CD4-positive, CD25-positive, alpha-beta regulatory T cell (primary cell): ENCODE results near the gene SORCS2. TPM values are rescaled to one million over a fixed set of nuclear protein-coding genes. Genes with fewer than 3 reads are reported as not detected.

ENCODE experiments used
- ATAC-seq, 2 donors: fragments of 150-1000 bp; cut with Tn5 transposase; one replicate each; pipeline ENCODE4 v1.10.0; 2021; ENCODE audit warnings: low read depth in 2 of 2, moderate number of reproducible peaks in 2 of 2, moderate library complexity in 1 of 2
- DNase-seq, 3 donors: peaks; one replicate each; pipeline versions ENCODE4 v3.0.0 to v3.0.0-alpha.2; 2012 to 2022; ENCODE audit warnings: mixed read lengths in 1 of 3
- H3K27ac ChIP-seq: one replicate; pipeline ENCODE4 v1.7.0; 2013; ENCODE audit warnings: mild to moderate bottlenecking, low read length; ENCODE audit not compliant: insufficient read depth, poor library complexity, severe bottlenecking
- H3K27me3 ChIP-seq: one replicate; pipeline ENCODE4 v1.7.0; 2013; ENCODE audit warnings: low read length; ENCODE audit not compliant: control insufficient read depth, insufficient read depth
- H3K36me3 ChIP-seq: one replicate; pipeline ENCODE4 v1.7.0; 2013; ENCODE audit warnings: mild to moderate bottlenecking, low read length, moderate library complexity; ENCODE audit not compliant: control insufficient read depth, insufficient read depth
- H3K4me1 ChIP-seq: 2 replicates; pipeline ENCODE4 v1.7.0; 2013; ENCODE audit warnings: mild to moderate bottlenecking, low read length; ENCODE audit not compliant: insufficient read depth, control insufficient read depth, poor library complexity, severe bottlenecking
- H3K4me3 ChIP-seq: one replicate; pipeline ENCODE4 v1.7.0; 2013; ENCODE audit warnings: low read depth, mild to moderate bottlenecking, low read length, moderate library complexity
- H3K9me3 ChIP-seq, 2 experiments: 1 replicate in 1 of 2; 2 replicates in 1 of 2; pipeline ENCODE4 v1.7.0; 2013; ENCODE audit warnings: low read length in 2 of 2, mild to moderate bottlenecking in 1 of 2, moderate library complexity in 1 of 2; ENCODE audit not compliant: control insufficient read depth in 2 of 2
- H3K27ac Mint-ChIP-seq, 3 donors: one replicate each; pipeline ENCODE4 v1.8.0; 2020 to 2022; ENCODE audit warnings: mild to moderate bottlenecking in 3 of 3, mixed read lengths in 3 of 3, moderate library complexity in 2 of 3
- H3K27me3 Mint-ChIP-seq: one replicate; pipeline ENCODE4 v1.8.0; 2022; ENCODE audit warnings: mild to moderate bottlenecking, mixed read lengths
- H3K36me3 Mint-ChIP-seq: one replicate; pipeline ENCODE4 v1.8.0; 2020; ENCODE audit warnings: mixed read lengths
- H3K4me1 Mint-ChIP-seq, 4 donors: one replicate each; pipeline ENCODE4 v1.8.0; 2020 to 2022; ENCODE audit warnings: mixed read lengths in 4 of 4, mild to moderate bottlenecking in 1 of 4
- H3K4me3 Mint-ChIP-seq, 4 donors: one replicate each; pipeline ENCODE4 v1.8.0; 2020 to 2022; ENCODE audit warnings: mild to moderate bottlenecking in 4 of 4, mixed read lengths in 4 of 4, moderate library complexity in 3 of 4
- H3K9me3 Mint-ChIP-seq, 7 donors: one replicate each; pipeline ENCODE4 v1.8.0; 2020 to 2022; ENCODE audit warnings: mixed read lengths in 7 of 7, mild to moderate bottlenecking in 3 of 7, moderate library complexity in 2 of 7
- polyA plus RNA-seq, 4 donors: library from polyadenylated mRNA; unstranded; fragments of 300-500 nt; fragmentation: Illumina TruSeq; gene quantifications; one replicate each; pipeline ENCODE4 v1.2.3, GENCODE V29; 2021
- total RNA-seq: library from RNA; stranded (reverse); gene quantifications from one replicate; pipeline ENCODE4 v1.2.3, GENCODE V29; 2022

The SORCS2 gene
- total and polyA plus RNA-seq, 5 donors from 2014 or later, result not detected

- no peak for ATAC-seq
- no peaks in the 10 kb centered on the region for H3K4me1 Mint-ChIP-seq
- peaks cover 0 to 28% (median 6%) of the 10 kb centered on the region in 7 donors for H3K9me3 Mint-ChIP-seq
- no peaks in the 10 kb centered on the region for H3K4me1 ChIP-seq
- no peaks in the 10 kb centered on the region for H3K27me3 ChIP-seq
- H3K9me3 ChIP-seq, result peaks cover 2 to 4% of the 10 kb centered on the region in 2 experiments
- H3K27ac ChIP-seq, result no peak overlapping the region
- H3K27me3 Mint-ChIP-seq, result peaks cover 11% of the 10 kb centered on the region
- no peak overlapping the region for H3K27ac Mint-ChIP-seq
- peaks cover 3% of the 10 kb centered on the region for H3K36me3 Mint-ChIP-seq
- H3K4me3 Mint-ChIP-seq, result no peak overlapping the region
- DNase-seq, result no peak
- H3K36me3 ChIP-seq, result no peaks in the 10 kb centered on the region
- H3K4me3 ChIP-seq, result no peak overlapping the region
Observed at GRCh38 chr4:7411491-7411890, 219.2 kb downstream of the SORCS2 start.

DNA sequence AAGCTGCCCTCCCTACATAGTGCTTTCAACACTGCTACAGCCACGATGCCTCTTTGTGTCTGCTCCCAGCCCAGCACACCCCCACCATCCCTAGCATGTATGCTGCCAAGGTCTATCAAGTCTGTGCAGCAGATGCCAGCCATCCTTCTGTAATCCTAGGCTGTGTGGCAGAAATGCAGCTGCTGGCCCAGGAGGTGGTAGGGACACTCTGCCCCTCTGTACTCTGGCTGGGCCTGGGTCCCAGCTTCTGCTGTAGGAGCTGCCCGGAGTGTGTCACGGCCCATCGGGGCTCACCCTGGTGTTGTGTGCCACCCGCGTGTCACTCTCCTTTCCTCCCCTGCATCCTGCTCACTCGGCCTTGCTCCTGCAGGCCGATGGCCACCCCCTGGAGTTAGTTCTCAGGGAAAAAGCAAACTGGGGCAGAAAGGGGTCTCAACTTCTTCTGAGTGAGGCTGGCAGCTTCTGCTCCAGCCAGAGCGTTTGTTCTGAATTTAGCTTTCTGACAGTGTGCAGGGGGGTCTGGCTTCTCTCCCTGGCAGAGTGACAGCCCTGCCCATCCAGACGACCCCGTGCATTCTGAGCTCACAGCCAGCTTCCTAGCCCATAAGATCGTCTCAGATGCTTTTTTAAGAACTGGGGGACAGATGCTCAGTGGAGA is 219.7 kb downstream of the SORCS2 start:
- Histone ChIP-seq H3K27me3 (no peaks in the 10 kb centered on the region), H3K4me1 (no peaks in the 10 kb centered on the region), H3K36me3 (no peaks in the 10 kb centered on the region), H3K4me3 (no peak overlapping the region), H3K27ac (no peak overlapping the region), H3K9me3 (peaks cover 2 to 4% of the 10 kb centered on the region in 2 experiments)
- no peaks in the 10 kb centered on the region for H3K4me1 Mint-ChIP-seq
- H3K4me3 Mint-ChIP-seq, result no peak overlapping the region
- peaks cover 0 to 26% (median 5%) of the 10 kb centered on the region in 7 donors for H3K9me3 Mint-ChIP-seq
- no peak overlapping the region for H3K27ac Mint-ChIP-seq
- peaks cover 11% of the 10 kb centered on the region for H3K27me3 Mint-ChIP-seq
- DNase-seq (no peak), ATAC-seq (no peak)
- peaks cover 3% of the 10 kb centered on the region for H3K36me3 Mint-ChIP-seq

- H3K27ac Mint-ChIP-seq, result no peak overlapping the region
- no peaks in the 10 kb centered on the region for H3K4me1 Mint-ChIP-seq
- no peaks in the 10 kb centered on the region for H3K27me3 ChIP-seq
- H3K9me3 Mint-ChIP-seq, result peaks cover 0 to 24% (median 5%) of the 10 kb centered on the region in 7 donors
- peaks cover 3% of the 10 kb centered on the region for H3K36me3 Mint-ChIP-seq
- H3K27ac ChIP-seq, result no peak overlapping the region
- H3K4me3 ChIP-seq, result no peak overlapping the region
- ATAC-seq (no peak), DNase-seq (no peak)
- no peak overlapping the region for H3K4me3 Mint-ChIP-seq
- no peaks in the 10 kb centered on the region for H3K4me1 ChIP-seq
- peaks cover 11% of the 10 kb centered on the region for H3K27me3 Mint-ChIP-seq
- H3K36me3 ChIP-seq, result no peaks in the 10 kb centered on the region
- H3K9me3 ChIP-seq, result peaks cover 2 to 4% of the 10 kb centered on the region in 2 experiments
Observed at GRCh38 chr4:7412554-7412912, 220.2 kb downstream of the SORCS2 start.

- H3K4me1 ChIP-seq, result no peaks in the 10 kb centered on the region
- no peak overlapping the region for H3K4me3 Mint-ChIP-seq
- no peaks in the 10 kb centered on the region for H3K27me3 ChIP-seq
- H3K27ac Mint-ChIP-seq, result no peak overlapping the region
- H3K4me3 ChIP-seq, result no peak overlapping the region
- no peaks in the 10 kb centered on the region for H3K4me1 Mint-ChIP-seq
- ATAC-seq, result no peak
- H3K36me3 Mint-ChIP-seq, result peaks cover 3% of the 10 kb centered on the region
- H3K27ac ChIP-seq, result no peak overlapping the region
- peaks cover 7% of the 10 kb centered on the region for H3K27me3 Mint-ChIP-seq
- no peak for DNase-seq
- H3K9me3 Mint-ChIP-seq, result peaks cover 0 to 12% (median 2%) of the 10 kb centered on the region in 7 donors
- no peaks in the 10 kb centered on the region for H3K36me3 ChIP-seq
- peaks cover 2 to 3% of the 10 kb centered on the region in 2 experiments for H3K9me3 ChIP-seq
Observed at GRCh38 chr4:7414046-7414445, 221.7 kb downstream of the SORCS2 start.

DNA sequence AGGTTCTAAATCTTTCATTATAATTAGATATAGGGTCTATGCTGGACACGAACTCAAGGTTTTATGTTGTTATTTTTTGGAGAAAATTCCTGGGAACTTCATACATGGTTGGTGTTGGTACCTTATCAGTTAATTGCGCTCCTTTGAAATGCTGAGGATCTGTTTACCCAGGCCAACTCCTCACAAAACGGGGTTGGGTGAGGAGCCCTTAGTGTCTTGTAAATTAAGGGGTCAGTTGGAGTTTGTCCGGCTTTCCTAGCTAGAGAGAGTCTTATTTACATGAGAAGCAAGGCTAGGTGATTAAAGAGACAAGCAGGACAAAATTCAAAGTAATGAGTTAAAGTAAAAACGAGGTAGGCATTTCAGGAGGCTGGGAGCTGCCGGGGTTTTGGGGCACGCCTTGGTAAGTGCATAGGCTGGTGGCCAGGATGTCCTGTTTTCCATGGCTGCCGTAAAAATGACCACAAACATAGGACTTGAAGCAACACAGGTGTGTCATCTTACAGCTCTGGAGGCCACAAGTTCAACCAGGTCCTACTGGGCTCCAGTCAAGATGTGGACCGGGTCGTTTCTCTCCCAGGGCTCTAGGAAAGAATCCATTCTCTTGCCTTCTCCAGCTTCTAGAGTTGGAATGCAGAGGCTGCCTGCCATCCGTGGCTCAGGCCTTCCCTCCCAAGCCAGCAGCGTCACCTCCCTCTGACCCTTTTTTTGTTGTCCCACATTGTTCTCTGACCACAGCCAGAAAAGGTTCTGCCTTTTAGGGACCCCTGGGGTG is 222.6 kb downstream of the SORCS2 start:
- Histone ChIP-seq H3K27ac (no peak overlapping the region), H3K4me1 (no peaks in the 10 kb centered on the region), H3K9me3 (peaks cover 0 to 3% of the 10 kb centered on the region in 2 experiments), H3K4me3 (no peak overlapping the region), H3K27me3 (no peaks in the 10 kb centered on the region), H3K36me3 (no peaks in the 10 kb centered on the region)
- Mint-ChIP-seq H3K36me3 (peaks cover 3% of the 10 kb centered on the region), H3K9me3 (peaks cover 0 to 8% (median 2%) of the 10 kb centered on the region in 7 donors), H3K4me3 (no peak overlapping the region), H3K27ac (no peak overlapping the region), H3K4me1 (no peaks in the 10 kb centered on the region), H3K27me3 (peaks cover 7% of the 10 kb centered on the region)
- ATAC-seq (no peak), DNase-seq (no peak)

DNA sequence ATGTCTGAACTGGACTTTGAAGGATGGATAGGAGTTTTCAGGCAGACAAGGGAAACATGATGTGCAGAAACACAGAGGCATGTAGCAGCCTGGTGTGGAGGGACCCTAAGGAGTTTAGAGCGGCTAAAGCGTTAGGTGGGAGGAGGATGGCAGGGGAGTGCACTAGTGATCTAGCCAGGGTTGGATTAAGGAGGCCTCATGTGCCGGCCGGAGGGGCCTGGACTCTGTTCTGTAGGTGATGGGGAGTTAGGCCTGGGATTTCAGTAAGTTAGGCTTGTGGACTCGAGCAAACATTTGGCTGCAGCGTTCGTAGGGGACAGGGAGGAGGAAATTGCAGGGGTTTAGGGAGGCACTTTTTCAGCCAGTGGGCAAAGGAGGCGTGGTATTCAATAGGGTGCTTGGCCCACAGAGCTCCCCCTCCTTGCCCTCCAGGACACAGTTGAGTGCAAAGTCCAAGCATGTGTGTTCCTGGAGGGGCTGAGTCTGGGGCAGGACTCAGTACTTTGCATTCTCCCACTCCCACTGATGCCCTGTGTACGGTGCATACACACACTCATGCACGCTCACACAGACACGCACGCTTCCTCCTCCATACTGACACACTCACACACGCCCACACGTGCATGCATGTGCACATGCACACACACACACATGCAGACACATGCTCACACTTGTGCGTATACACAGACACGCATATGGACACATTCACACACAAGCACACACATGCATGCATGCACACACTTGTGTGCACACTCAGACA is 223.8 kb downstream of the SORCS2 start:
- peaks cover 0 to 3% of the 10 kb centered on the region in 2 experiments for H3K9me3 ChIP-seq
- H3K36me3 ChIP-seq, result no peaks in the 10 kb centered on the region
- DNase-seq, result no peak

GRCh38 chr4:7416745-7417432 is 224.6 kb downstream of the SORCS2 start:
- H3K27ac Mint-ChIP-seq, result no peak overlapping the region
- ATAC-seq (no peak), DNase-seq (no peak)
- peaks cover 0 to 4% (median 2%) of the 10 kb centered on the region in 7 donors for H3K9me3 Mint-ChIP-seq
- H3K4me3 ChIP-seq, result no peak overlapping the region
- no peak overlapping the region for H3K27ac ChIP-seq
- H3K9me3 ChIP-seq, result peaks cover 0 to 3% of the 10 kb centered on the region in 2 experiments
- H3K4me1 Mint-ChIP-seq, result no peaks in the 10 kb centered on the region
- no peaks in the 10 kb centered on the region for H3K4me1 ChIP-seq
- H3K4me3 Mint-ChIP-seq, result no peak overlapping the region
- no peaks in the 10 kb centered on the region for H3K36me3 Mint-ChIP-seq
- peaks cover 7% of the 10 kb centered on the region for H3K27me3 Mint-ChIP-seq
- no peaks in the 10 kb centered on the region for H3K27me3 ChIP-seq
- H3K36me3 ChIP-seq, result no peaks in the 10 kb centered on the region

More for the DNA sequence above, 223.8 kb downstream of the SORCS2 start:
- ATAC-seq, result no peak
- no peak overlapping the region for H3K4me3 ChIP-seq
- H3K4me3 Mint-ChIP-seq, result no peak overlapping the region
- no peaks in the 10 kb centered on the region for H3K4me1 ChIP-seq
- H3K27me3 Mint-ChIP-seq, result peaks cover 7% of the 10 kb centered on the region
- no peaks in the 10 kb centered on the region for H3K27me3 ChIP-seq
- H3K9me3 Mint-ChIP-seq, result peaks cover 0 to 4% (median 2%) of the 10 kb centered on the region in 7 donors
- H3K27ac Mint-ChIP-seq, result no peak overlapping the region
- no peaks in the 10 kb centered on the region for H3K4me1 Mint-ChIP-seq
- H3K27ac ChIP-seq, result no peak overlapping the region
- peaks cover 3% of the 10 kb centered on the region for H3K36me3 Mint-ChIP-seq
